Natural killer cell treated with Interleukin-12 subunit alpha and Interleukin-12 subunit beta and Interleukin-15 and Interleukin-18, amount 100 ng/mL, for 72 hours (primary cell): ENCODE results near the gene SPTB. TPM values are rescaled to one million over a fixed set of nuclear protein-coding genes. Genes with fewer than 3 reads are reported as not detected.

Experiments used
- ATAC-seq, 2 donors: fragments of 150-1000 bp; cut with Tn5 transposase in 1 of 2; sonication (Bioruptor Pico), chemical (Tn5 transposase) in 1 of 2; 2 replicates each; pipeline ENCODE4 v1.10.0; 2021
- DNase-seq: peaks from one replicate; pipeline ENCODE4 v3.0.0; 2022; ENCODE audit warnings: low spot score
- H3K27ac Mint-ChIP-seq, 2 donors: 1 replicate in 1 of 2; 2 replicates in 1 of 2; pipeline ENCODE4 v1.8.0; 2022; ENCODE audit warnings: mixed read lengths in 2 of 2, mild to moderate bottlenecking in 1 of 2, moderate library complexity in 1 of 2
- H3K27me3 Mint-ChIP-seq, 2 donors: 1 replicate in 1 of 2; 2 replicates in 1 of 2; pipeline ENCODE4 v1.8.0; 2022; ENCODE audit warnings: mixed read lengths in 2 of 2
- H3K36me3 Mint-ChIP-seq: one replicate; pipeline ENCODE4 v1.8.0; 2022; ENCODE audit warnings: mixed read lengths
- H3K4me1 Mint-ChIP-seq, 2 donors: 1 replicate in 1 of 2; 2 replicates in 1 of 2; pipeline ENCODE4 v1.8.0; 2022; ENCODE audit warnings: low read depth in 2 of 2, mixed read lengths in 2 of 2, mild to moderate bottlenecking in 1 of 2
- H3K4me3 Mint-ChIP-seq: one replicate; pipeline ENCODE4 v1.8.0; 2022; ENCODE audit warnings: mixed read lengths
- H3K9me3 Mint-ChIP-seq: 2 replicates; pipeline ENCODE4 v1.8.0; 2022; ENCODE audit warnings: mixed read lengths
- total RNA-seq, 2 donors: library from RNA; stranded (reverse); gene quantifications; one replicate each; pipeline ENCODE4 v1.2.3, GENCODE V29; 2022

SPTB gene
- total RNA-seq, 2 donors from 2014 or later = 0.07 to 0.14 TPM

DNA sequence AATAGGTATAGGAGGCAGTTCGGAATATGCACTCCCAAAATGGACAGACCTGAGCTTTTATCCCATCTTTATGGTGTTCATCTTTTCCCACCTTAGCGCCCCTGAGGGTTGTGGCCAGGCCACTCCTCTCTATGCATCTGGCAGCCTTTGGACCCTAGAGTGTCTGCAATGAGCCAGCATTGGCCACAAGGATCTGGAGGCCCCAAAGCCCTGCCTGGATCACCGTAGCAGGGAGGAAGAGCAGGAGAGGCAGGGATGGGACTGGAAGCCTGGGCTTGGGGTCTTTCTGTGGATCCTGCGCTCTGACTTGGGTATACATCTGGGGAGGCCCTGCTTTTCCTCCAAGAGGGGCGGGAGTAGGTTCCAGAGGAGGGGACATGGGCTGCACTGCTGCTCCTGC, 123.0 kb downstream of the SPTB start:
- no peaks in the 10 kb centered on the region for H3K36me3 Mint-ChIP-seq
- H3K4me1 Mint-ChIP-seq = peaks cover 62 to 65% of the 10 kb centered on the region in 2 donors
- no peak for DNase-seq
- no peaks in the 10 kb centered on the region for H3K9me3 Mint-ChIP-seq
- no peak for ATAC-seq
- H3K27me3 Mint-ChIP-seq = peaks cover 0 to 9% of the 10 kb centered on the region in 2 donors
- peak overlapping the region; percentile 36 for H3K4me3 Mint-ChIP-seq
- peak overlapping the region; percentile 40 to 44 for H3K27ac Mint-ChIP-seq

DNA sequence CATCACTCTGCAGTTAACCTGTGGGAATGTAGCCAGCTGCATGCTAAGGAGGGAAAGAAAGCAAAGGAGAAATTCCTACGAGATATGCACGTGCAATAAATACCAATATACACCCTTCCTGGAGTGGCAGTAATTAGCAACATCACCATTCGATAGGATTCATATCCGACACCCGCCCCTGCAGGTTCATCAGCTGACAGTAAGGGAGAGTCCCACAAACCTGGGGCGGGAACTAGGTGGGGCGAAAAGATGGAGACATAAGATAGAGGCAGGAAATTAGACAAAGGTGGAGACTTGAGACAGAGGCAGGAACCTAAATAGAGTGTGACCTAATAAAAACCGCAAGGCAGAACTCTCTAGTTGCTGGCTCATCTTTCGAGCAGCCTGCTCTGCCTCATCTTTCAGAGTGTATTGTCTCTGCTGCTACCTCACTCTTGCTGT, 123.9 kb downstream of the SPTB start:
- ATAC-seq = peak; percentile 68 to 85
- peaks cover 53 to 56% of the 10 kb centered on the region in 2 donors for H3K4me1 Mint-ChIP-seq
- peak overlapping the region; percentile 36 for H3K4me3 Mint-ChIP-seq
- DNase-seq = no peak
- H3K27me3 Mint-ChIP-seq = peaks cover 0 to 4% of the 10 kb centered on the region in 2 donors
- H3K9me3 Mint-ChIP-seq = no peaks in the 10 kb centered on the region
- H3K27ac Mint-ChIP-seq = peak overlapping the region; percentile 44 to 60
- no peaks in the 10 kb centered on the region for H3K36me3 Mint-ChIP-seq

DNA sequence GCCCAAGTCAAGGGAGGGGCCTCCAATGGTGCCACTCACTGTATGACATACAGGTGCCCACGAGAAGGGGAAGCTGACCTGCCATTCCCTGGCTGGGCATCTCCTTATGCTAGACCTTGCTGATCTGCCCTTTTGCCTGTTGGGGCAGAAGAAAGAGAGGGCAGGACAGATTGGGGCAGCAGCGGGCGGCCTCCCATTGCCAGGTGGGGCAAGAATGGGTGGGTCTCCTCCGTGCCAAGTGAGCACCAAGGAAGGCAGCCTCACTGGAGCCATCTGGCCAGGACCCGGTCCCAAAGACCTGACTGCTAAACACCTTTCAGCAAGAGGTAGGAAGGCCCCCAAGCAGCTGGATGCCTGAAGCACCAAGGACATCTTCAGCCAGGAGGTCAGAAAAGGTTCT, 125.0 kb downstream of the SPTB start:
- no peak for DNase-seq
- H3K36me3 Mint-ChIP-seq = no peaks in the 10 kb centered on the region
- peaks cover 43 to 45% of the 10 kb centered on the region in 2 donors for H3K4me1 Mint-ChIP-seq
- ATAC-seq = no peak
- no peak overlapping the region for H3K4me3 Mint-ChIP-seq
- H3K9me3 Mint-ChIP-seq = no peaks in the 10 kb centered on the region
- peak overlapping the region in 1 of 2 donors; percentile 60 for H3K27ac Mint-ChIP-seq
- no peaks in the 10 kb centered on the region for H3K27me3 Mint-ChIP-seq

DNA sequence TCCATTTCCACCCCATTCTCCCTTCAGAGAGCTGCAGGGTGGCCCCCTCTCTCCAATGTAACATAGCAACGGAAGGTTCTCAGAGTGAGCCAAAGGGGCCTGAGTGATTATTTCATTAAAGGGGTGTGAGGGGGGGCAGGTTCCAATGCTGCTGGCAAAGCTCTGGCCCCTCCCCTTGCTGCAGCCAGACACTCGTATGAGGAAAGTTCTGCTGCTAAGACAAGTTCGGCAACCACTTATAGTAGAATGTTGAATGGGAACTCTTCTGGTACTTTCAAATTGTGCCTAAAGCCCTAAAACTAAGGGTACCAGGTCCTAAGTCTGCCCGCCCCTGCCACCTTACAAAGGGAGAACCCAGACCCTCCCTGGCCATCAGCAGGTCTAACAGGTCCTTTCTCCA, 125.7 kb downstream of the SPTB start:
- no peaks in the 10 kb centered on the region for H3K36me3 Mint-ChIP-seq

DNA sequence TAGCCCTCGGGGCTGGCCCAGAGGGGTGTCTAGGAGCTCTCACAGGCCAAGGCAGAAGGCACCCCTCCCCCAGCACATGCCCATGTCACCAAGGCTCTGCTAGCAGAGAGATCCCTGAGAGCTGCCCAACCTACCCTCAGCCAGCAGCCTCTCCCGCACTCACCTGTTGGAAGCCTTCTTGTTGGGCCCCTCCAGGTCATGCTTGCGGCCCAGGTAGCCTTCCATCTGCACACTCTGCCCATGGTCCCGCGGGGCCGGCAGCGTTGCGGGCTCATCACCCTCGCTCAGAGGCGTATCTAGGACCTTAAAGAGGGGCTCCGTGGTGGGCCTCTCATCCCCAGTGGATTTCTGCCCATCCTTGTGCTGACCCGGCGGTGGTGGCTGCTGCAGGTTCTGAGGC, 126.3 kb downstream of the SPTB start:
- DNase-seq (no peak), ATAC-seq (no peak)
- Mint-ChIP-seq H3K4me1 (peaks cover 32 to 33% of the 10 kb centered on the region in 2 donors), H3K36me3 (no peaks in the 10 kb centered on the region), H3K27ac (no peak overlapping the region), H3K9me3 (no peaks in the 10 kb centered on the region), H3K27me3 (no peaks in the 10 kb centered on the region), H3K4me3 (no peak overlapping the region)

More for the DNA sequence above, 125.7 kb downstream of the SPTB start:
- no peak overlapping the region for H3K4me3 Mint-ChIP-seq
- no peaks in the 10 kb centered on the region for H3K27me3 Mint-ChIP-seq
- no peak for DNase-seq
- no peaks in the 10 kb centered on the region for H3K9me3 Mint-ChIP-seq
- no peak overlapping the region for H3K27ac Mint-ChIP-seq
- ATAC-seq = no peak
- peaks cover 38 to 39% of the 10 kb centered on the region in 2 donors for H3K4me1 Mint-ChIP-seq

DNA sequence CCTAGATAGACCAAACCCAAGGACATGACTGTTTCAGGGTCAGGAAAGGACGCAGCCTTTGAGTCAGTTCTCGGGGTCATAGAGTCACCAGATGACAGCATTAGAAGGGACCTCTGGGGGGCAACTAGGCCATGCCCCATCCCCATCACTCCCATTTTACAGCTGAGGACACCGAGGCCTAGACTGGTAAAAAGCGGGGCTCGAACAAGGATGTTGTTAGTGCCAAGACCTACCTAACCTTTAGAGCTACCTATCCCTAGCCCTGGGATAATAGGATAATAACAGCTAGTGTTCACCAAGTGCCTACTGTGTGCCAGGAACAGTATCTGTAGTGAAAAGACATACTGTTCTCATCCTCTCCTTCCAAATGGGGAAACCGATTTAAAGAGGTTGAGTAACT, 126.8 kb downstream of the SPTB start:
- ATAC-seq (no peak), DNase-seq (no peak)
- Mint-ChIP-seq H3K4me1 (peaks cover 28 to 30% of the 10 kb centered on the region in 2 donors), H3K27ac (no peak overlapping the region), H3K36me3 (no peaks in the 10 kb centered on the region), H3K27me3 (no peaks in the 10 kb centered on the region), H3K9me3 (no peaks in the 10 kb centered on the region), H3K4me3 (no peak overlapping the region)

DNA sequence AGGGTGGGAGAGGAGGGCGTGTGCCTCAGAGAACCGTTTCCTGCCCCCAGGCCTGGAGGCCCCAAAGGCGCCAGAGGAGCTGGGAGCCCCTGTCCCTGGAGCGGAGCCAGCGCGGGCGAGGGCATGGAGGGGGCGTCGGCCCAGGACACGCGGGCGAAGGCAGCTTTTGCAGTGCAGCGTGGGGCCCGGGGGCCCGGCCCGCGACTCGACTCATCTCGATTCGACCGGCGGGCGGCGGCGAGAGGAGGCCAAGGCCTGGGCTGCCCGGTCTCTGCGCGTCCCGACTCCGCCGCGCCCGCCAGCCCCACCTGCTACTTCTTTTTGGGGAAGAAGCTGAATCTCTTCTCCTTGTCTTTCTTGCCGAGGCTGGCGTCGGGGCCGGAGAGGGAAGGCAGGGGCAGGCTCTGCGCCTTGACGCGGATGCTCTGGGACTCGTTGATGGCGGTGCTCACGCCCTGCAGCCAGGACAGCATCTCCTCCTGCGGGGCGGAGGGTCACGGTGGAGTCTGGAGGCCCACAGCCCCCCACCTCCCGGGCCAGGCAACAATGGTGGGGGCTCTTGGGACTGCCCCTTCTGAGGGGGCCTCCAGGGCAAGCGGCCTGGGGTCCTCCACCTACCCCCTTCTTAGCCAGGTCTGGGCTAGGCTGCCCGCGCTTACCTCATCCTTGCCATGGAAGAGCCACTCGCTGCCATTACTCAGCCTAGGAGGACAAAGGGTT, 130.6 kb downstream of the SPTB start:
- peaks cover 2% of the 10 kb centered on the region for H3K36me3 Mint-ChIP-seq
- DNase-seq (no peak), ATAC-seq (peak in 1 of 2 donors; percentile 37)
- H3K27me3 Mint-ChIP-seq = no peaks in the 10 kb centered on the region
- H3K4me3 Mint-ChIP-seq = no peak overlapping the region
- H3K9me3 Mint-ChIP-seq = no peaks in the 10 kb centered on the region
- H3K27ac Mint-ChIP-seq = no peak overlapping the region
- H3K4me1 Mint-ChIP-seq = peaks cover 11 to 16% of the 10 kb centered on the region in 2 donors

DNA sequence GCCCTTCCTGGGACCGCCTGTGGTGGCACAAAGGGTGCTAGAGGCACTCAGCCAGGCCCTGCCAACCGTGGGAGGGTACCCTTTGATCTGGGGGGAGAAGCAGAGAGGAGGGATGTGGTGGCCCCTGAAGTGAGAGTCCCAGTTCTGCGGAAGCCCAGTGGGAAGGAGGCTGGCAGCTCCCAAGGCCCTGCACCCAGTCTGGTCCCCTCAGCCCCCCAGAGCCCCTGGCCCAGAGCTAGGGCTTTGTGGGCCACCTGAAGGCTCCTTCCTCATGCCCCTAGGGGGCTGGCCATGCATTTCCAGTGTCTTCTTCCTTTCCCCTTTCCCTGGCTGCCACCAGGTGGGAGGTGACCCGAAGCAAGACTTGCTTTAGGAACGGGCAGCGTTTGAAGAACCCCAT, 131.2 kb downstream of the SPTB start:
- Mint-ChIP-seq H3K36me3 (peaks cover 4% of the 10 kb centered on the region), H3K27ac (peak overlapping the region in 1 of 2 donors; percentile 59), H3K27me3 (no peaks in the 10 kb centered on the region), H3K9me3 (no peaks in the 10 kb centered on the region), H3K4me3 (no peak overlapping the region), H3K4me1 (peaks cover 13 to 19% of the 10 kb centered on the region in 2 donors)
- ATAC-seq = no peak
- no peak for DNase-seq

DNA sequence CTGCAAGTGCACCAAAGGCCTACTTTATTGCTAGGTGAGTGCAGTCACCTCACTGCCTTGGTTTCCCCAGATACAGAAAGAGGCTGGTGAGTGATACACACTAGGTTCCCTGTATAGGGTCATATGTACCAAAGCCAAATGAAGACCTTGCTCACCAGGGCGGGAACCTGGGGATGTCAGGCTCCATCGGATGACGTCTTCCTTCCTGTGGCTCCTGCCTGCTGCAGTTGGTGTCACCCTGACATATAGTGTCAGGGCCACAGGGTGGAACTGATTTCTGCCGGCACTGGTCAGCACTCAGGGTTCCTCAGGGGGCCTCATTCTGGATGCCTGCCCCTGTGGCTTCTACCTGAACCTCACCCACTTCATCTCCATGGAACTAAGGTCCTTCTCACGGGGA, 132.4 kb downstream of the SPTB start:
- Mint-ChIP-seq H3K27me3 (no peaks in the 10 kb centered on the region), H3K4me1 (peaks cover 13 to 19% of the 10 kb centered on the region in 2 donors), H3K36me3 (peaks cover 4% of the 10 kb centered on the region), H3K9me3 (no peaks in the 10 kb centered on the region), H3K4me3 (no peak overlapping the region), H3K27ac (peak overlapping the region in 1 of 2 donors; percentile 59)
- ATAC-seq (peak in 1 of 2 donors; percentile 55), DNase-seq (no peak)

DNA sequence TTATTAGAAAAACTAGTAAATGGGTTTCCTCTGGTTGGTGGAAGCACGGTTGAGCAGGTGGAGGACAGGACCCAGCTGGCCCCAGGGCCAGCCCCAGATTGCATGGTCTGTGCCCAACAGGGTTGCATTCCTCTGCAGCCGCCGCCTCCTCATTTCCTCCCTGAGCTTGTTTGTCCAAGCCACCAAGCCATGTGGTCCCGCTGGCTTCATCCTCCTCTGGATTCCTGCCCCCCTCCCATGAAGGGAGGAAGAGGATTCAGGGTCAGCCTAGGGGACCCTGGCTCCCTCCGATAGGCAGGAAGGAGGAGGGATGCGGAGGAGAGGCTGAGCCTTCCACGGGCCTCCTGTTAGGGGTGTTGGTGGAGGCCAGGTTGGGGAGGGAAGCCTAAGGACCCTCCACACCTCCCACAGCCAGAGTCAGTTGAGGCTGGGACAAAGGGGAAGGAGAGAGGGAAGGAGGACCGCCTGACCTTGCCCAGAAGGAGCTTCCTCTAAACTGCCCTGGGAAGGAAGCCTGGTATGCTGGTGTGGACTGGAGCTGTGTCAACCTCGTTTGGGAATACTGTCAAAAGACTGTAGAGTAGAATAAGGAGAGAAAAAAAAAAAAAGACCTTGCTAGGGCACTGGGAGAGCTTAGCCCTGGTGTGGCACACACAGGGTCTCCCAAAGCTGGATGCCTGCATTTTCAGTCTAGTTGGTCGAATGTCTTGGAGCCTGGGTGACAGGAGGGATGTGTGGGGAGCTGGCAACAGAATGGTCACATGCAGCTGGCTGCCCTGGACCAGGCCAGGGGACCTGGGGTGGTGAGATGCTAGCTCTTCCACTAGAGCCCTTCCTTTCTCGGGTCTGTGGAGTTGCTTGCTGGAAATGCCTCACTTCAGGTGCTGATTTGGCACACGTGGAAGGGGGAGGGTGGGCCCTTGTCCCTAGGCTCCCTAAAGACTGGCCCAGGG, 133.1 kb downstream of the SPTB start:
- peak overlapping the region; percentile 56 to 60 for H3K27ac Mint-ChIP-seq
- no peak overlapping the region for H3K4me3 Mint-ChIP-seq
- H3K9me3 Mint-ChIP-seq = no peaks in the 10 kb centered on the region
- H3K4me1 Mint-ChIP-seq = peaks cover 13 to 19% of the 10 kb centered on the region in 2 donors
- H3K36me3 Mint-ChIP-seq = peaks cover 4% of the 10 kb centered on the region
- ATAC-seq (no peak), DNase-seq (no peak)
- H3K27me3 Mint-ChIP-seq = no peaks in the 10 kb centered on the region

DNA sequence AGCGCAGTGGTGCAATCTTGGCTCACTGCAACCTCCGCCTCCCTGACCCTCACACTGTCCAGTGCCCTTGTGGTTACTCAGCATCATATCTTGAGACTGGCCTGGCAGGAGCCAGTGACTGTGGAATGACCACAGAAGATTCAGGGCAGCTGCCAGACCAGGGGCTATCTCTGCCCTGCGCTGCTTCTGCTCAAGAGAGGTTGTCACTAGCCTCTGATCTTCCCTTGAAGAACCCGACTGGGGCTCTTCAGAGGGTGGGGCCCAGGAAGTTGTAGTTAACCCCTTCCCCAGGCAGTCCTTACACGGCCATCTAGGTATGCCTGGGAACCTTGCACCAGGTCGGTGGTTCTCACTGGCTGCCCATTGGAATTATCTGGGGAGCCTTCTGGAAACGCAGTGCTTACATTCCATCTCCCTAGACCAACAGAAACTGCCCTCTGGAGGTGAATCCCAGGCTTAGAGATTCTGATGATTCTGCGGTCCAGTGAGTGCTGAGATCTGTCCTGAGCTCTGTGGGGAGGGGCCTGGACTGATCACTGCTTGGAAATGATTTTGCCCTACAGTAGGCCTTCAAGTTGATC, 134.1 kb downstream of the SPTB start:
- Mint-ChIP-seq H3K9me3 (no peaks in the 10 kb centered on the region), H3K36me3 (peaks cover 4% of the 10 kb centered on the region), H3K4me1 (peaks cover 13 to 19% of the 10 kb centered on the region in 2 donors), H3K4me3 (no peak overlapping the region), H3K27me3 (no peaks in the 10 kb centered on the region), H3K27ac (peak overlapping the region; percentile 41 to 60)
- no peak for DNase-seq
- ATAC-seq = no peak

DNA sequence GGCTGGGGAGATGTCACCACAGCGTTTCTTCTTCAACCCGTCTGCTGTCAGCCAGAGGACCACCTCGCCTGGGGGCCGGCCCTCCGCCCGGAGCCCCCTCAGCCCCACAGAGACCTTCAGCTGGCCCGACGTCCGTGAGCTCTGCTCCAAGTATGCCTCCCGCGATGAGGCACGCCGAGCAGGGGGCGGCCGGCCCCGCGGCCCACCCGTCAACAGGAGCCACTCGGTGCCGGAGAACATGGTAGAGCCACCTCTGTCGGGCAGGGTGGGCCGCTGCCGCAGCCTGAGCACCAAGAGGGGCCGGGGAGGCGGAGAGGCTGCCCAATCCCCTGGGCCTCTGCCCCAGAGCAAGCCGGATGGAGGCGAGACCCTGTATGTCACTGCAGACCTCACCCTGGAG, 136.6 kb downstream of the SPTB start:
- Mint-ChIP-seq H3K9me3 (no peaks in the 10 kb centered on the region), H3K4me3 (no peak overlapping the region), H3K27ac (no peak overlapping the region), H3K4me1 (peaks cover 13 to 23% of the 10 kb centered on the region in 2 donors), H3K36me3 (peaks cover 4% of the 10 kb centered on the region), H3K27me3 (no peaks in the 10 kb centered on the region)
- ATAC-seq (no peak), DNase-seq (no peak)

DNA sequence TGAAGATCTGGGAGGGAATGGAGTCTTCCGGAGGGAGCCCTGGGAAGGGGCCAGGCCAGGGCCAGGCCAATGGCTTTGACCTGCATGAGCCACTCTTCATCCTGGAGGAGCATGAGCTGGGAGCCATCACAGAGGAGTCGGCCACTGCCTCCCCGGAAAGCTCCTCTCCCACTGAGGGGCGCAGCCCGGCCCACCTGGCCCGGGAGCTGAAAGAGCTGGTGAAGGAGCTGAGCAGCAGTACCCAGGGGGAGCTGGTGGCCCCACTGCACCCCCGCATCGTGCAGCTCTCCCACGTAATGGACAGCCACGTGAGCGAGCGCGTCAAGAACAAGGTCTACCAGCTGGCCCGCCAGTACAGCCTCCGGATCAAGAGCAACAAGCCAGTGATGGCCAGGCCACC, 137.7 kb downstream of the SPTB start:
- peaks cover 4% of the 10 kb centered on the region for H3K36me3 Mint-ChIP-seq
- no peak for DNase-seq
- no peak for ATAC-seq
- H3K27me3 Mint-ChIP-seq = no peaks in the 10 kb centered on the region
- H3K9me3 Mint-ChIP-seq = no peaks in the 10 kb centered on the region
- no peak overlapping the region for H3K4me3 Mint-ChIP-seq
- peaks cover 13 to 21% of the 10 kb centered on the region in 2 donors for H3K4me1 Mint-ChIP-seq
- H3K27ac Mint-ChIP-seq = no peak overlapping the region
